ENCODE data around the gene PANK4.

DNA sequence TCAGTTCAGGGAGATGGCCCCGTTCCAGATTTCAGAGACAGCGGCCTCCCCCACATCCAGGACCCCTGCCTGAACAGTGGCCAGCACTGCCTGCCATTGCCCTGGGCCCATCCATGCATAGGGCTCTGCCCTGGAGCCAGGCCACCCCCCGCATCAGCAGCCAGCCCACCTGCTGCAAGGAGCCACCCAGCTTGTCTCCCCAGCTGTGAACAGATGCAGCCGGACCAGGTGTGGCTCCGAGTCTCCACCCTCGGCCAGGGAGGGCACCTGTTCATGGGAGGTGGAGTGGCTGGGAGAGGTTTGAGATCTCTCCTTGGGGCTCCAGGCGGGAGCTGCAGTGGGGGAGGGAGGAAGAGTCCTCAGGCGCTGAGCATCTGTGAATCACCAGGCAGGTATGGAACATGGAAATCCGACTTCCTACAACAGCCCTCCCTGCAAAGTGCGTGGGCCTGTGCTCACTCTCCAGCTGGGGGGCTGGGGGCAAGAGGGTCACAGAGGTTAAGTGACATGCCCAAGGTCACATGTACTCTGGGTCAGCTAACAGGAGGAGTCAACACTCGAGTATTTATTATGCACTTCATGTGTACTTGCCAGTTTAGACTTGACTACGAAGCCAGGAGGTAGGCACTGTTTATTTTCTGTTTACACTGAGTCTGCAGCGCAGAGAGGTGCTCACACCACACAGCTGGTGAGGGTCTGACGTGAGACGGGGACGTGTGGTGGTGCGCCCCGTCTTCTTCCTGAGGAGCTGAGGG is 8.5 kb upstream of the PANK4 start:
- TF ChIP-seq, protein P1, sequence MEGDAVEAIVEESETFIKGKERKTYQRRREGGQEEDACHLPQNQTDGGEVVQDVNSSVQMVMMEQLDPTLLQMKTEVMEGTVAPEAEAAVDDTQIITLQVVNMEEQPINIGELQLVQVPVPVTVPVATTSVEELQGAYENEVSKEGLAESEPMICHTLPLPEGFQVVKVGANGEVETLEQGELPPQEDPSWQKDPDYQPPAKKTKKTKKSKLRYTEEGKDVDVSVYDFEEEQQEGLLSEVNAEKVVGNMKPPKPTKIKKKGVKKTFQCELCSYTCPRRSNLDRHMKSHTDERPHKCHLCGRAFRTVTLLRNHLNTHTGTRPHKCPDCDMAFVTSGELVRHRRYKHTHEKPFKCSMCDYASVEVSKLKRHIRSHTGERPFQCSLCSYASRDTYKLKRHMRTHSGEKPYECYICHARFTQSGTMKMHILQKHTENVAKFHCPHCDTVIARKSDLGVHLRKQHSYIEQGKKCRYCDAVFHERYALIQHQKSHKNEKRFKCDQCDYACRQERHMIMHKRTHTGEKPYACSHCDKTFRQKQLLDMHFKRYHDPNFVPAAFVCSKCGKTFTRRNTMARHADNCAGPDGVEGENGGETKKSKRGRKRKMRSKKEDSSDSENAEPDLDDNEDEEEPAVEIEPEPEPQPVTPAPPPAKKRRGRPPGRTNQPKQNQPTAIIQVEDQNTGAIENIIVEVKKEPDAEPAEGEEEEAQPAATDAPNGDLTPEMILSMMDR (IDR thresholded peaks at IDR 0.05): no peak
- TF ChIP-seq POLR2A (IDR thresholded peaks at IDR 0.05): no peak

All from Peyer's patch (tissue), 4 donors.